ENCODE data around the gene LSS.
A peak's percentile ranks its signal among the peaks of the same experiment; 100 is the strongest.
"Not testable (repeated sequence)": the region's sequence is repeated elsewhere in the genome, so short reads cannot be mapped to it uniquely, and the experiment has no call there.

Gene LSS

DNA sequence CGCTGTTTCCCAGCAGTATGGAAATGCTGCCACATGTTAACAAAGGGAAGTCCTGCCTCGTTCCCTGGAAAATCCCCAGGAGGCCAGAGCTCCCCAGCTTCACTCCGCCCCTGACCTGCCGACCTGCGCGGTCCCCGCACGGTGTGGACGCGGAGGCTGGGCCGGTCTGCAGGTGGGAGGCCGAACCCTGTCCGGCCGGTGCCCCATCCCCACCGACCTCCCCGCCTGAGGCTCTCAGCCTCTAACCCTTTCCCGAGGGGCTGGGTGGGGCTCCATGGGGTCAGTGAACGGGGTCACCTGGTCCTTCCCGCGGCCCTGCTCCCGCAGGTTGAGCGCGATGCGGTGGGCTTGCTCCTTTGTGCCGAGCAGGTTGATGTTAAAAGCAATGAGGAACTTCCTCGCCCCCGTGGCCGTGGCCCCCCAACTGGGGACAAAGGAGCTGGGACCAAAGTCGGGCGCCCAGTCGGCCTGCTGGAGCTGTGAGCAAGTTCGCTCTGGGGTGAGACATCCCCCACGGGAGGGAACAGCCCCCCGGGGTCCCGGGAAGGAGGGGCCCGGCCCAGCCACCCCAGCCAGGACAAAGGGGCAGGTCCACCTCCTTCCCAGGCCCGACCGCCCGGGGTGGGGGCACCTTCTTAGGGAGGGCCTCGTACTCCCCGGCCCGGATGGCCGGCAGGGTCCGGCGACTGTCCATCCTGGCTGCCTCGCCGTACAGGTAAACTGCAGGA is 77.1 kb downstream of the LSS start:
- DNase-seq = no peak

DNA sequence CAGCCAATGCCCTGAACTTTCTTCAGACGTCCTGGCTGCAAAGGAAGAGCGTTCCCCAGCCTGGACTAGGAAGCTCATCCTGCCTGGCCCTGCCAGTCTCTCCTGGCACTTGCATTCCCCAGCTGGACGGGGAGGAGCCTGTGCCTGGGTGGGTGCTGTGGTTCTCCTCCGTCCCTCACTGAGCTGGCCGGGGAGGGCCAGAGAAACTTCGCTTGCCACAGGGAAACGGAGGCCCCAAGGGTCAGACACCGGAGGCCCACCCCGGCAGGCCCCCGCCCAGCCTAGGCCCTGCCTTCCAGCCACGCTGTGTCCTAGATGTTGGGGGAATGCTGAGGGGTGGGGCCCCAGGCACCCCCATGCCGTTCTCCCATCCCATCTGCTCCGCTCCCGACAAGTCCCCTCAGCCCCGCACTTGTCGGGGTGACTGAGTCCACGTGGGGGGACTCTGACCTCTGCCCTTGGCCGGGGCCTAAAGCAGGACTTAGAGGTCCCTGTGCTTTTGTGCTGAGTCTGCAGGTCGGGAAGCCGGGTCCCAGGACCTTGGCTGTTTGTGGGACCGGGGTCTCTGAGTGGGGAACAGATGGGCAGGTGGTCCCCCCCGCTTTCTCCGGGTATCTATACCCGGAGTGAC is 78.0 kb downstream of the LSS start:
- no peak for DNase-seq

DNA sequence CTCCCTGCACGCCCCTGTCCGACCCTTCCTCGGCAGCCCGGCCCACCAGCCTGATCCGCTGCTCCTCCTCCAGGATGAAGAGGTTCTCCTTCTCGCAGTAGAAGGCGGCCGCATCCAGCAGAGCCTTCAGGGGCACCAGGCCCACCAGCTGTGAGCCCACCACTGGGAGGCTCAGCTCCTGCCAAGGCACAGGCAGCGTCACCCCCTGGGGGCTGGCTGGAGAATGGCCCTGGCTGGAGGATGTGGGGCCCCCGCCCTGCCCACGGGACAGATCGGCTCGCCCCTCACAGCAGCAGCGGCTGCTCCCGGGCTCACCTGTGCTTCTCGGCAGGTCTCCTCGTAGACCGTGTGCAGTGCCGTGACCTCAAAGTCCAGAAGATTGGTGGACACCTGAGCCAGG is 78.5 kb downstream of the LSS start:
- DNase-seq = no peak

DNA sequence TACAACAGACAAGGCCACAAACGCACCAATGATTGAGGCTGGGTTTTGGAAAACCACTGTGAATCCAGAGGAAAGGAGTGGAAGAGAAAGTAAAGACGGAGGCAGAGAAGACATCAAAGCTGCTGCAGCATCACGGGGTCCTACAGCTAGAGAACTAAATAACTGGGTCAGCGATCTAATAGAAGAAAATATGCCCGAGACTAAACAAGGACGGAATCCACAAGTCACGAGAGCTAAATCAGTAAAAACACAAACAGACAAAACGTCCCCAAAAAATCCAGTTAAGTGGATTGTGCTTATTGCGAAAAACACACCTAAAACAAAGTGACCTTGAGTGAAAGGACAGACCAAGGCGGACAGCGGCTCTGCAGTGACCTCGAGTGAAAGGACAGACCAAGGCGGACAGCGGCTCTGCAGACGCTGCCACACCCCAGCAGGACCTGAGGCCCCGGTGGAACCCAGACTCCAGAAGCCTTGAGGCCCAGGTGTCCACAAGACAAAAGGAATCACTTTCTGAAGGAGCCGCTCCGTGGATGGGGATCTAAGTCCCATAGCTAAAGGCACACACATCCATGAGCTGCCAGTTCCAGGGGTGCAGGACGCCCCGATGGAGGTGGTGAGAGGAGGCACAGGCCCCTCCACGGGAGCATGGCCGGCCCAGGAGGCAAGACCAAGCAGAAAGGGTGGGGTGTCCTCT is 79.2 kb downstream of the LSS start:
- DNase-seq = no peak

DNA sequence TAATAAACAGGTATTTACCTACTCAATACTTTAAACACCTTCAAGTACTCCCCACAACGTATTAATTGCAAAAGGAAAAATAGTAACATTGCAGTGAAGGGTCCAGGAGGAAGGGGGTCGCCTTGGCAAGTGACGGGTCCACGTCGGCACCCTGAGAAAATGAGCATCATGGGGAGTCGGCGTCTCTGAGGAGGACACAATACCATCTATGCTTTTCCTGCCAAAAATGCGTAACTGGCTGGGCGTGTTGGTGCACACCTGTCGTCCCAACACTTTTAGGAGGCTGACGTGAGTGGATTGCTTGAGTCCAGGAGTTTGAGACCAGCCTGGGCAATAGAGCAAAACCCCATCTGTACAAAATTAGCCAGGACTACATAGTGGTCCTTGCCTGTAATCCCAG is 80.5 kb downstream of the LSS start:
- DNase-seq = no peak

DNA sequence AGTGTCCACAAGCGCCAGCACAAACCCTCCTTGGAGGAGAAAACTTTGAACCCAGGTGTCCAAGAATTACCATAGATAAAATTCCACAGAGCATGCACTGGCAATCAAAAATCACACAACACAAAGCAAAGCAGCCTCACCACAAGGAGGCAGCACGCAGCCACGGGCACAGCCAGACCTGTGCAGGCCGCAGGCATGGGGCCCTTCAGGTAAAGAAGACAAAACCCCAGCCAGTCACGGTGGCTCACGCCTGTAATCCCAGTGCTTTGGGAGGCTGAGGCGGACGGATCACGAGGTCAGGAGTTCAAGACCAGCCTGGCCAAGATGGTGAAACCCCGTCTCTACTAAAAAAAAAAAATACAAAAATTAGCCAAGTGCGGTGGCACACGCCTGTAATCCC is 81.1 kb downstream of the LSS start:
- DNase-seq = peak in 2 of 3 donors; percentile 24 to 42

DNA sequence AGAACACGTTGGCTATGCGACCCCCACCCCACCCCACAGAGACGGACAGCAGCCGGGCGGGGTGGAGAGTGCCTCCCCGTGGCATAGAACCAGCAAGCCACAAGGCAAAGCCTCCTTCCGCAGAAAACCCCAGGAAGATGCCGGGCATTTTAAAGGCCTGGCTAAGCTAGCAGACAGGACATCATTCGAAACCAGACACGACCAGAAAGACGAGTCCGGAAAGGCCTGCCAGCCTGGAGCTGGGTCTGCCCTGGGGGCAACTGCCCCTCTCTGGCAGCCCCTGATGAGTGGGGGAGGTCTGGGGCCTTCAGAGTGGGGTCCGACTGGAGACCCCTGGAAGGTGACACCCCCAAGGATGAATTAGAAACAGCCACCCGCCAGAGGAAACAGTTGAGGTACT is 81.7 kb downstream of the LSS start:
- no peak for DNase-seq

DNA sequence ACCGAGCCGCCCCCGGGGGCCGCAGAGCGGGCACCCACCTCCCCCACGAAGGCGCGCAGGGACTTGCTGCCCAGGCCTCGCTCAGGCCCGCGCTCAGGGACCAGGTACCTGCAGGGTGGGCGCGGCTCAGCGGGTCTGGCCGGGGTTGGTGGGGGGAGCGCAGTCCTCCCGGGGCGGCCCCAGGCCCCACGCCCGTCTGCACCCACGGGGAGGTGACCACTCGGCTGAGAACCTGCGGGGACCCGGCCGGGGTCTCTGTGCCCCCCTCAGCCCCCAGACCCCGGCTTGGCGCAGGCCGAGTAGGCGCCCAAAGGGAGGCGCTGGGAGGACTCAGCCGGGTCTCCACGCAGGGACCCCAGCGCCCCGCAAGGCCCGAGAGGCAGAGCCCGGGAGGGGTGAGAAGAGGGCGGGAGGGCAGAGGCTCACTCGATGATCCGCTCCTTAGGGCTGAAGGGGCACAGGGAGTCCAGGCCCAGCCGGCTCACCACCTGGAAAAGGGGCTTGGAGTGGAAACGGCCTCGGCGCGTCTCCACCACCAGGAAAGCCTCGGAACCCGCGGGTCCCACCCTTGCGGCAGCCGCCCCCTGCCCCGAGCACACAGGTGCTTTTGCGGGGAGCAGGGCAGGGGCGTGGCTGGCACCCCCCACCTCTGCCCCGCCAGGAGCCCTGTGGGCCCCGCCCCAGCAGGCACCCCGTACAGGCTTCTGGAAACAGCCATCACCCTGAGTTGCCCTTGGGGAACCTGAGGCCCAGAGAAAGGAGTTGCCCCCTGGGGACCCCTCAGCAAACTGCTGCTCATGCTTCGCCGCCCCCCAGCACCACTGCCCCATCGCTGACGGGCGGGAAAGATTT is 82.5 kb downstream of the LSS start:
- no peak for DNase-seq

DNA sequence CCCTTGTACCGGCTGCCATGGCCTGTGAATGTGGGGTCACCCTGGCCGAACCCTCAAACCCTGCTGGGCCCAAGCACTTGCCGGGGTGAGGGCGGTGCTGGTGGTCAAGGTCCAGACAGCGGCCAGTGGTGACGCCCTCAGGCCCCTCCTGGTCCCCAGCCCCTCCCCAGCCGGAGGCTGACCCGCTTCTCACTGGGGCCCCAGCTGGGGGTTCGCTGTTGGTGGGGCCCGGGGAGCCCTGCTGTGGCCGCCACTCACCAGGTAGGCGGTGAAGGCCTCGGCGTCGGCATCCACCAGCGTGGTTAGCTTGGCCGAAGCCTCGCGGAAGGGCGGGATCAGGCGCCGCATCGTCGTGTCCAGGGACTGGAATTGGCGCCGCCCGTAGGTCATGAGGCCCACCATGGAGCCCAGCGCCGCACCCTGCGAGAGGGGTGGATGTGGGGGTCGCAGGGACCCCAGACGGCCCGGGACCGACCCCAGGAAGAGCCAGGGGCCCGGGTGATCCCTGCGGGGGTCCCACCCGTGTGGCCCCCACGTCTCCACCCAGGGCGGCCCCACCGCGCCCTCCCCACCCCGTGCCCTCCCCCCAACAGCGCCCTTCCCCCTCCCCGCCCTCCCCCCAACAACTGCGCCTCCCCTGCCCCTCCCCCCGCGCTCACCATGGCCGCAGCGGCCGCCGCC is 83.3 kb downstream of the LSS start:
- DNase-seq = no peak

DNA sequence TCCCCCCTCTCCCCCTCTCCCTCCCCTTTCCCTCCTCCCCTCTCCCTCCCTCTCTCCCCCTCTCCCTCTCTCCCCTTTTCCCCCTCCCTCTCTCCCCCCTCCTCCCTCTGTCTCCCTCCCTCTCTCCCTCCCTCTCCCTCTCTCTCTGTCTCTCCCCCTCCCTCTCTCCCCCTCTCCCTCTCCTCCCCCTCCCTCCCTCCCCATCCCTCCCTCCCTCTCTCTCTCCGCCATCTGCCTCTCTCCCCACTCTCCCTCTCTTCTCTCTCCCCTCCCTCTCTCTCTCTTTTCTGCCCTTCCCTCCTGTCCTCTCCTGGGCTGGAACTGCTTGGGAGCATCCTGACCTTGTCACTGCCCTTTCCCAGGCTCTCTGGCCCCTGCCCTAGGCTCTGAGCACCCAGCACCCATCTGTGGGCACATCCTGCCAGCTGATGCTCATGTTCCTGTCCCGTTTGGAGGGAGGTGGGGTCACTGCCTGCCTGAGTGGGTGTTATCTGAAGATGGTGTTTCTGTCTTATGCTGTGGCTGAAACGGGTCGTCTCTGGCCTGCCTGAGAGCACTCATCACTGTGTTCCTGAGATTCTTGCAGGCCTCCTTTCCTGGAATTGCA is 84.0 kb downstream of the LSS start:
- no peak for DNase-seq

DNA sequence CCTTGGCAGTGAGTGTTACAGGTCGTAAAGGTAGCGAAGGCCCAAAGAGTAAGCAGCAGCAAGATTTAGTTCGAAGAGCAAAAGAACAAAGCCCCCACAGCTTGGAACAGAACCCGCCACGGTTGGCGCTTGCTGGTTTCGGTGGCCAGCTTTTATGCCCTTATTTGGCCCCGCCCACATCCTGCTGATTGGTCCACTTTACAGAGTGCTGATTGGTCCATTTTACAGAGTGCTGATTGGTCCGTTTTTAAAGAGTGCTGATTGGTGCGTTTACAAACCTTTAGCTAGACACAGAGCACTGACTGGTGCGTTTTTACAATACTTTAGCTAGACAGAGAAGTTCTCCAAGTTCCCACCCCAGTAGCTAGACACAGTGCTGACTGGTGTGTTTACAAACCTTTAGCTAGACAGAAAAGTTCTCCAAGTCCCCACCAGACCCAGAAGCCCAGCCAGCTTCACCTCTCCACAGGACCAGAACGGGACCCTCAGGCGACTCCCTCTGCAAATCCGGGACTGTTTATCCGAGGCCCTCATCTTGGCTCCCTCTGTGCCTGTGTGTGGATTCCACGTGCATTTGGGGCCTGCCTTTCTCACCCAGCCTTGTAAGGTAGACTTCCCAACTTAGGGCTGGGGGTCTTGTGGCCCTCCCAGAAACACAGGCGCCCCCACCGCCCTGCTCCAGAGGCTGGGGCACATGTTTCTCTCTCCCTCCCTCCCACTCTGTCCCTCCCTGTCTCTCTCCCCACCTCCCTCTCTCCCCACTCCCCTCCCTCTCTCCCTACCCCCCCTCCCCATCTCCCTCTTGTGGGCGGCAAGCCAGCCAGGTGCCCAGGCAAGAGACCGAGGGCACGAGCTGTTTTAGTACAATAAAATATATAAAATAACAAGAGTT is 85.7 kb downstream of the LSS start:
- no peak for DNase-seq

DNA sequence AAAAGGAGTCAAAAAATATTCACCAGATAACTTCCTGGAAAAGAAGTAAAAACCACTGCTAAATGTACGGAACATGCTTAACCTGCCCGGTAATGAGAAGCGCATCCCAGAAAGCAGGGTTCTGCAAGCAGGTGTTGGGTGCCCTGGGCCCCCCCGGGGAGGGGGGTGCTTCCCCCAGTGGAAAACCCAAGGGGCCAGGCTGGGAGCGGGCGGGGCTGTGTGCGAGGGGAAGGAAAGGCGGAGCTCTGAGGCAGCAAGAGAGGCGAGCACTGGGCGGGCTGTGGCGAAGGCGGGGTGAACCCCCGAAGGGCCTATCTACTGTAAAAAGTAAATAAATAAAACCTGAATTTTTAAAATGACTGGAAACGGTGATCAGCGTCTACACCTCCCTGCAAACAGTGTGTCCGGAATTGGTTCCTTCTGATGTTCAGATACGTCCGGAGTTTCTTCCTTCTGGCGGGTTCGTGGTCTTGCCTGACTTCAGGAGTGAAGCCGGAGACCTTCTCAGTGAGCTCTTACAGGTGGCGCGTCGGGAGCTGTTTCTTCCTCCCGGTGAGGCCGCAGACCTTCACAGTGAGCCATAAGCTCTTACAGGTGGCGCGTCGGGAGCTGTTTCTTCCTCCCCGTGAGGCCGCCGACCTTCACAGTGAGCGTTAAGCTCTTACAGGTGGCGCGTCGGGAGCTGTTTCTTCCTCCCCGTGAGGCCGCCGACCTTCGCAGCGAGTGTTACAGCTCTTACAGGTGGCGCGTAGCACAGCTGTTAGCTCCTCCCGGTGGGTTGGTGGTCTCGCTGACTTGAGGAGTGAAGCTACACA is 86.6 kb downstream of the LSS start:
- DNase-seq = no peak

DNA sequence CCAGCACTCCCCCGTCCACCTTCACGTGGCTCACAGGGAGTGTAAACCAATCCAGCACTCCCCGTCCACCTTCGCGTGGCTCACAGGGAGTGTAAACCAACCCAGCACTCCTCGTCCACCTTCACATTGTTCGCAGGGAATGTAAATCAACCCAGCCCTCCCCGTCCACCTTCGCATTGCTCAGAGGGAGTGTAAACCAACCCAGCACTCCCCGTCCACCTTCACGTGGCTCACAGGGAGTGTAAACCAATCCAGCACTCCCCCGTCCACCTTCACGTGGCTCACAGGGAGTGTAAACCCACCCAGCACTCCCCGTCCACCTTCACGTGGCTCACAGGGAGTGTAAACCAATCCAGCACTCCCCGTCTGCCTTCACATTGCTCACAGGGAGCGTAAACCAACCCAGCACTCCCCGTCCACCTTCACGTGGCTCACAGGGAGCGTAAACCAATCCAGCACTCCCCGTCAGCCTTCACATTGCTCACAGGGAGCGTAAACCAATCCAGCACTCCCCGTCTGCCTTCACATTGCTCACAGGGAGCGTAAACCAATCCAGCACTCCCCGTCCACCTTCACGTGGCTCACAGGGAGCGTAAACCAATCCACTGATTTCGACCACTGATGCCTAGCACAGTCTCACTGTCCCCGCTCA is 88.1 kb downstream of the LSS start:
- not testable (repeated sequence) for DNase-seq

DNA sequence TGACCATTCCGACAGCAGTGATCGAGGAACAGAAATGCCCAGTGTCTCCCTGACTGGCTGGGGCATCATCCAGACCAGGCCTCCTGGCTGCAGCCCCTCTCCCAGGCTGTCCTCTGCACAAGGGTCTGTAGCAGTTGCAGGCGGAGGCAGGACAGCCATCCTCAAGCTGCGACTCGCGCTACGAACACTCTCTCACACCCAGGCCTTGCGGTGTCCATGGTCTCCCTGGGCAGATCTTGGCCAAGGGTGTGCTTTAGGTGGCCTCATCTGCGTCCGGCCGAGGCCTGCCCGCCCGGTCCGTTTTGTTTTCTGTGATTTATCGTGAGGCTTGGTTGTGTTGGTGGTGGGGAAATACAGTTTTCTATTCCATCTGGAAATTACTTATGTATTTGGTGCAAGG is 88.9 kb downstream of the LSS start:
- DNase-seq = no peak

DNA sequence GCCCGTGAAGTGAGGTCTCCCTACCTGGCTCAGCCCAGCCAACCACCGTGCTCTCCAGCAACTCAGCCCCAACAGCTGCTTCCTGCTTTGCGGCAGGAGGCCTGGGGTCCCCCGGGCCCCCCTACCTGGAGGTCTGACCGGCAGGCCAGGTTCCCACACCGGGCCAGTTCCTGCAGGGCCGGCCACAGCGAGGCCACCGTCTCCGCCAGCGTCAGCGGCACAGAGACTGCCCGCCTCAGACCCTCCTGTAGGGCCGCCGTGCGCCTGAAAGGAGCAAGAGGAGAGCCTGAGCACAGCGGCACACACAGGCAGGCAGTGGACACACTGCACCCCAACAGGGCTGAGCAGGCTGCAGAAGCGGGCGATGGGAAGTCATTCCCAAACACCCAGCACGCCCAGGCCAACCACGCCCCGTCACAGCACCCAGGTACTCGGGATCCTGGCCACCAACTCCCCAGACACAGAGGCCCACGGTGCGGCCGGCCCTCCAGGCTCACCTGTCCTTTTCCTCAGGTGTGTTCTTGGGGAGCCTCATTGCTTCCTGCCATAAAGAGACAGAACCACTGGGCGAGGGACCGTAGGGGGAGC is 90.1 kb downstream of the LSS start:
- no peak for DNase-seq

Measured in suppressor macrophage treated with lipopolysaccharide for 1 hour (primary cell).